Central memory CD8-positive, alpha-beta T cell (primary cell): ENCODE data around the gene DAAM2.

Experiments used
- ATAC-seq: fragments of 150-1000 bp; cut with Tn5 transposase; replicated peaks from 2 replicates; pipeline ENCODE4 v1.10.0; 2022; ENCODE audit warnings: mild to moderate bottlenecking, moderate FRiP score, moderate number of reproducible peaks; ENCODE audit not compliant: poor library complexity, severe bottlenecking; ENCODE audit errors: extremely low read depth
- DNase-seq, 2 donors: peaks; one replicate each; pipeline ENCODE4 v3.0.0; 2021; ENCODE audit warnings: low spot score in 2 of 2
- H3K27ac Mint-ChIP-seq: one replicate; pipeline ENCODE4 v1.8.0; 2022; ENCODE audit warnings: low read depth, mild to moderate bottlenecking, moderate library complexity, mixed read lengths
- H3K27me3 Mint-ChIP-seq: one replicate; pipeline ENCODE4 v1.8.0; 2022; ENCODE audit warnings: mixed read lengths
- H3K36me3 Mint-ChIP-seq: one replicate; pipeline ENCODE4 v1.8.0; 2022; ENCODE audit warnings: mild to moderate bottlenecking, moderate library complexity, mixed read lengths; ENCODE audit not compliant: insufficient read depth
- H3K4me1 Mint-ChIP-seq: one replicate; pipeline ENCODE4 v1.8.0; 2022; ENCODE audit warnings: mixed read lengths
- H3K4me3 Mint-ChIP-seq: one replicate; pipeline ENCODE4 v1.8.0; 2022; ENCODE audit warnings: mild to moderate bottlenecking, moderate library complexity, mixed read lengths
- H3K9me3 Mint-ChIP-seq: one replicate; pipeline ENCODE4 v1.8.0; 2022; ENCODE audit warnings: mixed read lengths

The DAAM2 gene

GRCh38 chr6:39904946-39905639, 112.9 kb downstream of the DAAM2 start:
- Mint-ChIP-seq H3K36me3 (no peaks in the 10 kb centered on the region), H3K4me3 (no peak overlapping the region), H3K9me3 (no peaks in the 10 kb centered on the region), H3K4me1 (no peaks in the 10 kb centered on the region), H3K27ac (no peak overlapping the region), H3K27me3 (peaks cover 34% of the 10 kb centered on the region)
- DNase-seq (no peak), ATAC-seq (no peak)

- no peak for DNase-seq
- no peaks in the 10 kb centered on the region for H3K4me1 Mint-ChIP-seq
- no peak overlapping the region for H3K27ac Mint-ChIP-seq
- peaks cover 34% of the 10 kb centered on the region for H3K27me3 Mint-ChIP-seq
- H3K9me3 Mint-ChIP-seq = no peaks in the 10 kb centered on the region
- no peak overlapping the region for H3K4me3 Mint-ChIP-seq
- no peak for ATAC-seq
- H3K36me3 Mint-ChIP-seq = no peaks in the 10 kb centered on the region
Observed at GRCh38 chr6:39905640-39905975, 113.4 kb downstream of the DAAM2 start.

GRCh38 chr6:39906318-39906761, 114.2 kb downstream of the DAAM2 start:
- H3K27ac Mint-ChIP-seq = no peak overlapping the region
- ATAC-seq (no peak), DNase-seq (no peak)
- H3K9me3 Mint-ChIP-seq = no peaks in the 10 kb centered on the region
- H3K27me3 Mint-ChIP-seq = peaks cover 32% of the 10 kb centered on the region
- no peak overlapping the region for H3K4me3 Mint-ChIP-seq
- no peaks in the 10 kb centered on the region for H3K36me3 Mint-ChIP-seq
- H3K4me1 Mint-ChIP-seq = no peaks in the 10 kb centered on the region

DNA sequence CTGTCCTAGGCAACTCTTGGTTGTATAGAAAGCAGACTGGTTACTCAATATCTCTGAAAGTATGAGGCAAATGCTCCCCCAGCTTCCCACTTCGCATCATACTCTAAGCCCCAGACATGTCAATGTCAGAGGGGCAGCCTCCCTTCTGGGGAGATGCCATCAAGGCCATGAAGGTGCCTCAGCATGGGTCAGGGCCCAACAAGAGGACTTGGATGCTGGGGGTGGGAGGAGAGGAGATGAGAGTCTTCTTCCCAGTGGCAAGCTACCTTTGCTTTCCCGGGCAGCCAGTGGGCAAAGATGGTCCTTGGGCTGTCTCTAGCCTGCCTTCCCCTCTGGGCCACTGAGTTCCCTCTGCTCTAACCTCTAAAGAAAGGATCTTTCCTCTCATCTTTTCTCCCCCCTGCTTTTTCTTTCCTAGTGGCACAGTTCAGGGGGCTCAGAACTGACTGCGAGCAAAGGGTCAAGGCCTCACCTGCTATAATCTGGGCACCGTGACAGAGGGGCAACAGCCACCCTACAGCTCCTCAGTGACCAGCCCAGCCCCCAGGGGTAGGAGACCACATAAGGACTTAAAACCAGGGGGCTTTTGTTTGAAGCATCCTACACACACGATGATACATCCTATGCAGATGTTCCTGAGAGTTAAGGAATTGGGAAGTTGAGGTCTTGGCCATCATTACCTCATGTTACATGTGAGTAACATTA, 115.8 kb downstream of the DAAM2 start:
- Mint-ChIP-seq H3K4me1 (no peaks in the 10 kb centered on the region), H3K27ac (no peak overlapping the region), H3K36me3 (no peaks in the 10 kb centered on the region), H3K9me3 (no peaks in the 10 kb centered on the region), H3K27me3 (peaks cover 26% of the 10 kb centered on the region), H3K4me3 (no peak overlapping the region)
- ATAC-seq (no peak), DNase-seq (no peak)

GRCh38 chr6:39908838-39909583, 116.8 kb downstream of the DAAM2 start:
- Mint-ChIP-seq H3K27me3 (peaks cover 26% of the 10 kb centered on the region), H3K4me1 (no peaks in the 10 kb centered on the region), H3K4me3 (no peak overlapping the region), H3K36me3 (no peaks in the 10 kb centered on the region), H3K9me3 (no peaks in the 10 kb centered on the region), H3K27ac (no peak overlapping the region)
- no peak for DNase-seq
- ATAC-seq = no peak

- Mint-ChIP-seq H3K4me1 (no peaks in the 10 kb centered on the region), H3K4me3 (no peak overlapping the region), H3K36me3 (no peaks in the 10 kb centered on the region), H3K27ac (no peak overlapping the region), H3K9me3 (no peaks in the 10 kb centered on the region), H3K27me3 (peaks cover 22% of the 10 kb centered on the region)
- DNase-seq (no peak), ATAC-seq (no peak)
Observed at GRCh38 chr6:39909701-39910100, 117.5 kb downstream of the DAAM2 start.

- Mint-ChIP-seq H3K27me3 (peaks cover 18% of the 10 kb centered on the region), H3K27ac (no peak overlapping the region), H3K4me1 (no peaks in the 10 kb centered on the region), H3K4me3 (no peak overlapping the region), H3K9me3 (no peaks in the 10 kb centered on the region), H3K36me3 (no peaks in the 10 kb centered on the region)
- DNase-seq (no peak), ATAC-seq (no peak)
Observed at GRCh38 chr6:39910164-39910563, 118.0 kb downstream of the DAAM2 start.

- Mint-ChIP-seq H3K9me3 (no peaks in the 10 kb centered on the region), H3K36me3 (no peaks in the 10 kb centered on the region), H3K4me1 (no peaks in the 10 kb centered on the region), H3K27ac (no peak overlapping the region), H3K4me3 (no peak overlapping the region), H3K27me3 (peaks cover 12% of the 10 kb centered on the region)
- no peak for DNase-seq
- ATAC-seq = no peak
Observed at GRCh38 chr6:39910744-39911143, 118.6 kb downstream of the DAAM2 start.

DNA sequence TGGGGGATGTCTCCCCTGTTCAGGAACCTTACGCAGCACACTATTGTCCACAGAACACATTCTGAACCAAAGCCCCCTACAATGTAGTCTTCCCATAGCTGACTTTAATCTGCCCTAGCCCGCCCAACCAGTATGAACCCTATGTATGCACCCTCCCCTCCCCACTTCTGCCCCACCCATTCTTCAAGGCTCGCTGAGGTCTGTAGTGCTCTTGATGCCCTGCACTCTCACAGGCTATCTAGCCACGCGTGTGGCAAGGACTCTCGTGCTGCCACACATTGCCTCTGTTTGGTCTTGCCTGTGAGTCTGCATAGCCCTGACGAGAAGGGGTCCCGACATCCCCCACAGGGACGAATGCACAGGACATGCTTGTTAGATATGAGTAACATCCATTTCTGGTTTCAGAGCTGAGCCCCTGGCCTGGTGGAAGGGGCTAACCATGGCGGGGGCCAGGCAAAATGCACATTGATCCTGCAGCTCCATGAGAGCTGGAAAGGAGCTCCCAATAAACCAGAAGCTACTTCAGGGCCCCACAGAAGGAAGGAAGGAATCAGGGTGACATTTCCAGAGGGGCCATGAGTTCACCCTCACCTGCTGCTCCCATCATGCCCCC, 119.4 kb downstream of the DAAM2 start:
- Mint-ChIP-seq H3K27me3 (peaks cover 9% of the 10 kb centered on the region), H3K4me3 (no peak overlapping the region), H3K4me1 (no peaks in the 10 kb centered on the region), H3K27ac (no peak overlapping the region), H3K36me3 (no peaks in the 10 kb centered on the region), H3K9me3 (no peaks in the 10 kb centered on the region)
- ATAC-seq = no peak
- no peak for DNase-seq

GRCh38 chr6:39912446-39912845, 120.3 kb downstream of the DAAM2 start:
- no peaks in the 10 kb centered on the region for H3K9me3 Mint-ChIP-seq
- H3K36me3 Mint-ChIP-seq = no peaks in the 10 kb centered on the region
- H3K27me3 Mint-ChIP-seq = peaks cover 13% of the 10 kb centered on the region
- H3K4me1 Mint-ChIP-seq = no peaks in the 10 kb centered on the region
- DNase-seq (no peak), ATAC-seq (no peak)
- H3K4me3 Mint-ChIP-seq = no peak overlapping the region
- no peak overlapping the region for H3K27ac Mint-ChIP-seq

- Mint-ChIP-seq H3K4me3 (no peak overlapping the region), H3K9me3 (no peaks in the 10 kb centered on the region), H3K27ac (no peak overlapping the region), H3K27me3 (peaks cover 13% of the 10 kb centered on the region), H3K36me3 (no peaks in the 10 kb centered on the region), H3K4me1 (no peaks in the 10 kb centered on the region)
- ATAC-seq = no peak
- no peak for DNase-seq
Observed at GRCh38 chr6:39913391-39913916, 121.3 kb downstream of the DAAM2 start.

DNA sequence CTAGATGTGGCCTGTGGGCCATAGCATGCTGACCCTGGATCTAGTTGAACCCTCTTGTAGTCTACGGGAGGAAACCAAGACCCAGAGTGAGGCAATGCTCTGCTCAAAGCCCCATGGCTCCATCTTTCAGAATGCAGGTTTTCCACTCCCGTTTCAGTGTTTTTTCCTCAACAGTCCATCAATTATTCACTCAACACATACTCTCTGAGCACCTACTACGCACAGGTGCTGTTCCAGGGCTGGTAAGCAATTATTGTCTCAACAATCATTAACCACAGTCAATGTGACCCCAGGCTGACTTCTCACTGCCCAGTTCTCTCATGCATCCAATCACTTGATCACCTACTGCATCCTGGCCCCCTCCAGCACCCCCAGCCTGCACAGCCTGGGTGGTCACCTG, 122.1 kb downstream of the DAAM2 start:
- Mint-ChIP-seq H3K27me3 (peaks cover 13% of the 10 kb centered on the region), H3K9me3 (no peaks in the 10 kb centered on the region), H3K27ac (no peak overlapping the region), H3K4me1 (no peaks in the 10 kb centered on the region), H3K36me3 (no peaks in the 10 kb centered on the region), H3K4me3 (no peak overlapping the region)
- DNase-seq (no peak), ATAC-seq (no peak)
